Activated CD8-positive, alpha-beta memory T cell treated with anti-CD3 and anti-CD28 coated beads for 48 hours (primary cell): ENCODE results near the gene ANKRD33.

ENCODE experiments used
- DNase-seq, 3 experiments: peaks; one replicate each; pipeline ENCODE4 v3.0.0-alpha.2; 2020; ENCODE audit warnings: low read depth in 2 of 3, low spot score in 2 of 3

Gene ANKRD33

DNA sequence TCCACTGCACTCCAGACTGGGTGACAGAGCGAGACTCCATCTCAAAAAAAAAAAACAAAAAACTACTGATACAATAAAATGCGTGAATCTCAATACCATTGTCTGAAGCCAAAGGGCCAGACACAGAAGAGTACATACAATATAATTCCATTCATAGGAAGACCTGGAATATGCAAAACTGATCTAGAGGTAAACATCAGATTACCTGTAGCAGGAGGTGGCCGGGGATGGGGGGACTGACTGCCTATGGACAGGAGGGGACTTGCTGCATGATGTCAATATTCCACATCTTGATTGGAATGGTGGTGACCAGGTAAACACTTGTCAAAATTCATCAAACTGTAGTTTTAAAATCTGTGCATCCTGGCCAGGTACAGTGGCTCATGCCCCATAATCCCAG, 26.9 kb upstream of the ANKRD33 start:
- DNase-seq: no peak

GRCh38 chr12:51862947-51863346, 25.0 kb upstream of the ANKRD33 start:
- no peak for DNase-seq

GRCh38 chr12:51863363-51863932, 24.5 kb upstream of the ANKRD33 start:
- no peak for DNase-seq

DNA sequence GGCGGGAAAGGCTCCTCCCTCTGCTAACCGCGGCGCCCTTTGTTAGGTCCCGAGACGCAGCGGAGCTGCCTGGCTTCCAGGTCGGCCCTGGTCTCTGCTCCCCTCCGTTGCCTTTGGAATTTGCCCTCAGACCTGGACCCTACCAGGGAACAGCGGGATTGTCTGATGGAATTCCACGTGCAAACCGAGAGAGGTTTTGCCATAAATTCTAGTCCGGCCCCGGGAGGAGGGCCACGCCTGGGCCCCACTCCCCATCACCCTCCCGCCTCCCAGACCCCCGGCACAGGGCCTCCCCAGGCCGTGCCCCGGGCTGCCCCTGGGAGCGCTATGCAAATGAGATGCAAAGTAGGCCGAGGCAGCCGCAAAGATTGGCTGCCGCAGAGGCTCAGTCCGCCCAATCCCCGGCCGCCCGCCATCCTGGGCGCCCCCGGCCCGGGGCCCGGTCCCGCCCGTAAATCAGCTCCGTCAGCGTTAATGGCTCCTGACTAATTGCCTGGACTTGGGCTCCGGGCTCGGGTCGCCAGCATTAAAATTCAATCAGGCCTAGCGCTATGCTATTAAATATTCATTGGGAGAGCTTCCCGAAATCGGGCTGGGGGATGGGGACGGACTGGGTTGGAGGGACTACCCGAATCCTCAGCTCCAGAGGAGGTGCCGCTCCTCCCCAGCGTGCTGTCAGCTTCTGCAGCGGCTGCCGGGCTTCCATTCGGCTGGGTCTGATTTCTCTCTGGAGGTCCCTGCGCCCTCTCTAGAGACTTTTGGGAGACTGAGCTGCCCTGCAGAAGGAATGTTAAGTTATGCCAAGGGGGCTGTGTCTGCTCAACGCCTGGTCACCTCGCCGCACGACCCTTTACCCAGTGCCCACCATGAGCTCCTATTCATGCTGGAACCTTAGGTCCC, 23.7 kb upstream of the ANKRD33 start:
- DNase-seq: no peak

DNA sequence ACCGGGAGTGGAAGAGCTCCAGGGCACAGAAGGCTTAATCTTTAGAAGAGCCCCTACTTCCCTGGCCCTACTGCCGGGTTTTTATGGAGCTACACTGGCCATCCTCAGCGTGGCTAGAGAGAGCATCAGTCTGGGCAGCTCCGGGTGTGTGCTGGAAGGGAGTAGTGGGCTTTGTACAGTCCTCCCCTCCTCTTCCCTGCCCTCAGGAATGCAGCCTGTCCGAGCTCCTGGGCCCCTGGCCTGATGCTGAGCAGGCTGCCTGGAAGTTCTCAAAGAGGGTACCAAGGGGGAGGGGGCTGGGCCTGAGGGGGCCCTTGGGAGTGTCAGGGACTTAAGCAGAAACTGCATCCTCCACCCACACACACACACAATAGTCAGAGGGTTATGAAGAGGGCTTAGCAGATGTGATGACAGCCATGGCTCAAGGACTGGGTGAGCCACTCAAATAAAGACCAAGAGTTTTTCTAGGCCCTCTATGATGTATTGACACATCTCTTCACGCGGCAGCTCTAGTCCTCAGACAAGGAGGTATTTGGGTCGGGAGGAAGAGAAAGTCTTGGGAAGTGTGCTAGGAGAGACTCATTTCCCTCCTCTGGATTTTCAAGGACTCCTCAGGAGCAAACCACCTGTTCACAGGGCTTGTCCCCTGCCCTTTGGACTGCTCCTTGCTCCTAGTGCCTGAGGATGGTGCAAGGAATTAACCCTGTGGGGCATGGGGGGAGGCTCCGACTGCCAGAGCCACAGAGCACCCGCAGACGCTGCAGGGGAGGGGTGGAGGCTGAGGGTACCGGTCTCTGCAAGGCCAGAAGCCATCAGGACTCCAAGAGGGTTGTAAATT, 22.9 kb upstream of the ANKRD33 start:
- no peak for DNase-seq

- DNase-seq: no peak
These were observed 22.1 kb upstream of the ANKRD33 start for GRCh38 chr12:51865757-51866270.

DNA sequence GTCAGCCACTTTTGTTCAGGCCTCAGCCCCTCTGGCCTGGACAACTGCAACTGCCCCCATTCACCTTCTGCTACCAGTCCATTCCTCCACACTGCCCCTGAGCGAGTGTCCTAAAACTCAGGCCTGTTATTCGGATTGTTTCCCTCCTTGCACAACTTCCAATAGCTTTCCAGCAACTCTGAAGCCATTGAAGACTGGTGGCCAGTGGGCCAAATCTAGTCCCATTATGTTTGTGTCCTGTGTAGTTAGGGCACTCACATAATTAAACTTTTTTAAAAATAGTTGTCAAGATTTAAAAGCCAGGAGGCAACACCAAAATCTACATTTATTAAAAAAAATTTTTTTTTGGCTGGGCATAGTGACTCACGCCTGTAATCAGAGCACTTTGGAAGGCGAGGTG, 21.6 kb upstream of the ANKRD33 start:
- DNase-seq: no peak

- DNase-seq: no peak
These were observed 21.1 kb upstream of the ANKRD33 start for GRCh38 chr12:51866762-51867161.

DNA sequence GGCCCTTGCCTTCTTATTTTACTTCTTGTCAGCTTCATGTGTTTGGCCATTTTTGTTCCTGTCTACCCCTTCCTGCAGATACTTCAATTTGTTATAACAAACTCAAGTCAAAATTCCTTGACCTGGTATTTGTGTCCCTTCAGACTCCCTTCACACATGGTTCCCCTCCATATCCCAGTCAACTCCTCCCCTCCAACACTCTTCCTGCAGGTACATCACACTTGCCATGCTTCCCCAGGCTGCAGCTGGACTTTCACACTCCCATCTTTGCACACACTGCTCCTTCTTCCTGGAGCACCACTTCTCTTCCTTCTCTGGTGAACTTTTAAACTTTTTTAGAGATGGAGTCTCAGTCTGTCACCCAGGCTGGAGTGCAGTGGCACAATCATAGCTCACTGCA, 20.5 kb upstream of the ANKRD33 start:
- DNase-seq: no peak

- DNase-seq: no peak
These were observed 20.0 kb upstream of the ANKRD33 start for GRCh38 chr12:51867796-51868428.

DNA sequence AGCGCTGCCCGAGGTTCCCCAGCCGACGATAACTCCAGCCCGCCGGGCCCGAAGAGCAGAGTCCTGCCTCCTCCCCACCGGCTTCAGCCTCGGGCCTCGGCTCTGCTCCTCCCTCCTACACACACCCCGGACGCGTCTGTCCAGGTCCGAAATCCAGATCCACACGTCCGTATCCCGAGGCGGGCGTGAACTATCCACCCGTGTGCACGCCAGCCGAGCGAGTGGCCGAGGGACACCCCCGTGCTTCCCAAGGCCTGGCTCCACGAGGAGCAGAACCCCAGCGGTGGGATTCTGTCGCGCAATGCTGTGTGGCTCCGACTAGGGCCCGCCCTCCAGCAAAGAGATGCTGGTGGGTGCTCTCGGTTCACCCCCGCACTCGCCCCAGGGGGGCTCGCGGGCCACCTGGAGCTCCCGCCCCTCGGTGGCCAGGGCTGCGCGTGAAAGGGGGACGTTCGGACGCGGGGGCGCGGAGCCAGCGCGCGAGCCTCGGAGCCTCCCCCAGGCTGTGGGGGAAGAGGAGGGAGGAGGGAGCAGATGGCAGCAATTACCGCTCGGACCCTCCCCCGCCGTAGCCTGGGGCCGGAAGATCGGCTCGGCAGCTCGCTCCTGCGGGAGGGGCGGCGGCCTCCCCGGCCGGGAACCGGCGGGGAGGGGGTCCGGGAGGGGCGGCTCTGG, 18.9 kb upstream of the ANKRD33 start:
- no peak for DNase-seq

GRCh38 chr12:51869496-51869865, 18.4 kb upstream of the ANKRD33 start:
- DNase-seq: no peak

DNA sequence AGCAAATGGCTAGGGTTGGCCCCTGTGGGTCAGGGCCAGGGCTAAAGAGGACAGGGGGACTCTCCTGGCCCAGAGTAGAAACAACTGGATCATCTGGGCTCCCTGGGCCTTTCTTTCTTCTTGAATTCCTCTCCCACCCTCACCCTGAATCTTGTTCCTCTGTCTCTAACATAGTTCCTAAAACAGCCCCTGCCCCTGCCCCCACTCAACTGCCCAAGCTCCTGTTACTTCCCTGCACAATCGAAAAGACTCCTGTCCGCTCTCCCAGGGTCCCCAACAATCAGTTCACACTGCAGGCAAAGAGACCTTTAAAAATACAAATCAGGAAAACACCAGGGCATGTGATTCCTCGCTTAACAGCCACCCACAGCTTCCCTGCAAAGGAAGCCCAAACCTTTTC, 18.0 kb upstream of the ANKRD33 start:
- DNase-seq: no peak

- no peak for DNase-seq
These were observed 17.4 kb upstream of the ANKRD33 start for GRCh38 chr12:51870504-51870903.

DNA sequence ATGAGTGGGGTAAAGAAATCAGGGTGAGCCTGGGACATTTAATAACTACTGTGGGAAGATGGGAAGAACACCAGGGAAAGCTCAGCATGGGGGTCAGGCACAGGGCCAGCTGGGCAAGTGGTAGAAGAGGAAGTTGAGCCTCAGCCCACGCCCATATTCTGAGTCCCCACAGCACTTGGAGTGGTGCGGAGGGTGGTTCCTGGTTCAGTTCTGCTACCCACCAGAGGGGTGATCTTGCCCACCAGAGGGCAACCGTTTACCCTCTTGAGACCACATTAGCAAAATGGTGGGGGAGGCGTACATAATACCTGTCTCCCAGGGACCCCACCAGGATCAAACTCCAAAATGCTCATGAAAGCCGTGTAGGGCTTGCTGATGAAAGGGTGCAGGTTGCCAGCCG, 16.8 kb upstream of the ANKRD33 start:
- DNase-seq: no peak

DNA sequence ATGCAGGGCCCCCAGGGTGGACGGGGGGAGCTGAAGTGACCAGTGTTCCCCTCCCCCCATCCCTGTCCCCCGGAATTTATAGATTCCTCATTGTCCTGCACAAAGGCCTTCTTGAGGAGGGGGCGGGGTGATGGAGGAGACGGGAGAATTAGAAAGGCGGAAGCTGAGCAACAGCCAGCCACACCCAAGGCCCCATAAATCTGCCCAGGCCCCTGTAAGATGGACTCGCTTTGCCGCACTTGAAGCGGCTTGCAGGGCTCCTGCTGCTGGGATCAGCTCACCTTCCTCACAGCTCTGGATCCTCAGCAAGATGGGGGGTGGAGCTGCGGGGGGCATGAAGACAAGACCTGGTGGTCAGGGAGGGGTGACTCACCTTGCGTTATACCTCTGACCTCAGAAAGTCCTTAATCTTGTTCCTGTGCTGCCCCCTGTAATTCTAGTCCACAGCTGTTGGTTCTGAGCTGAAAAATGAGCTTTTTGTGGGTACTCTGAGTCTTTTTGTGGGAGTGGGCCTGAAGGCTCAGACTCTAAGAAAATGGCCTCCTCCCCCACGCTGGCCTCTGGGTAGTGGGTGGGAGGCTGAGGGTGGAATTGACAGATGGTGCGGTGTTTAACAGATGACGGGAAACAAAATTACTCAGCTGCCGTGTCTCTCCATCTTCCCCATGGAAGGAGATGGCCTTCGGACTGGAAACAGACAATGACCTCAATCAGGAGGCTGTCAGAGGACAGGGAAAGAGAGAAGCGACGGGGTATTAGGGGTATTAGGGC, 15.8 kb upstream of the ANKRD33 start:
- DNase-seq: no peak

GRCh38 chr12:51872689-51872981, 15.3 kb upstream of the ANKRD33 start:
- no peak for DNase-seq

- DNase-seq: no peak
These were observed 14.5 kb upstream of the ANKRD33 start for GRCh38 chr12:51873251-51873994.

DNA sequence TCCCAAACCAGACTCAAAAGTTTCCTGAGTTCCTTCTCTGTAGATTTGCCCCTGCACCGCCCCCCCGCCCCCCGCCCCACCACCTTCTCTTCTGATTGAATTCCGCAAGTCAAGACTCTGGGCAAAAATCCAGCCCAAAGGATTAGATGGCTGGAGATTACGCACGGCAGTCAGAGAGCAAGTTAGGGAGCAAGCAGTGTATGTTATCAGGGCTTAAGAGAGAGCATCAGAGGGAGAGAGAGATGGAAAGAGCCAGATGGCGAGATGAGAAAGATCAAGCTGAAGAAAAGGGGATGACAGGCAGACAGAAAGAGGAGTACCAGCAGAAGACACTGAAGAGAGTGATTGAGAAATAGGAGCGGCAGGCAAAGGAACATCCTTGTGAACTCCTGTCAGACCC, 13.9 kb upstream of the ANKRD33 start:
- DNase-seq: no peak

DNA sequence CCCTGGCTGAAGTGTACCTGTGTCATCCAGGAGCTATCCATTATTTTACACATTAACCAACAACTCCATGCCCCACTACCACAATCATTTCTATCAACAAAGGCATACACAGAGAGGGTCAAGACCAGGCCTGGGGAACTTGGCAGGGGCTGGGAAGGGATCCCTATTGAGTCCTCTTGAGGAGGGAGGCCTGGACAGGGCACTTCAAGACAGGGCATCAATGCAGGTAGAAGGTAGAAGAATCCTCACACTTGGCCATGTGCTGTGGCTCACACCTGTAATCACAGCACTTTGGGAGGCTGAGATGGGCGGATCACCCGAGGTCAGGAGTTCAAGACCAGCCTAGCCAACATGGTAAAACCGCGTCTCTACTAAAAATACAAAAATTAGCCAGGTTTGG, 13.4 kb upstream of the ANKRD33 start:
- DNase-seq: no peak
